Right atrium auricular region (tissue), 2 donors: ENCODE results near the gene WNK1. TPM values are rescaled to one million over a fixed set of nuclear protein-coding genes. Genes with fewer than 3 reads are reported as not detected.

Experiments
- DNase-seq: peaks from one replicate; pipeline ENCODE4 v3.0.0-alpha.2; 2019; ENCODE audit warnings: low spot score
- H3K27ac ChIP-seq, 2 donors: fragments of 200-600 bp; sonication (generic); 1 replicate in 1 of 2; 2 replicates in 1 of 2; pipeline ENCODE4 v1.5.1; 2016 to 2019
- H3K27me3 ChIP-seq, 2 donors: fragments of 200-600 bp; sonication (generic); one replicate each; pipeline versions ENCODE4 v1.5.1 to v1.6.0; 2017 to 2019
- H3K36me3 ChIP-seq: fragments of 200-600 bp; sonication (generic); one replicate; pipeline ENCODE4 v1.5.1; 2016
- H3K4me1 ChIP-seq, 2 donors: fragments of 200-600 bp; sonication (generic); one replicate each; pipeline versions ENCODE4 v1.5.1 to v1.6.0; 2017 to 2019
- H3K4me3 ChIP-seq, 2 donors: fragments of 200-600 bp; sonication (generic); 1 replicate in 1 of 2; 2 replicates in 1 of 2; pipeline ENCODE4 v1.5.1; 2017 to 2019; ENCODE audit warnings: mild to moderate bottlenecking in 1 of 2, moderate library complexity in 1 of 2
- H3K9me3 ChIP-seq, 2 donors: fragments of 200-600 bp; sonication (generic); one replicate each; pipeline ENCODE4 v1.5.1; 2019
- CTCF ChIP-seq, 2 donors: fragments of 200-600 bp; sonication (generic); IDR thresholded peaks; one replicate each; pipeline ENCODE4 v1.5.1; 2019; ENCODE audit warnings: antibody characterized with exemption in 2 of 2
- total RNA-seq, 2 donors: library from RNA; depleted of rRNA; stranded (reverse); fragments of >200 nt; gene quantifications; one replicate each; pipeline ENCODE4 v1.1.0, GENCODE V29; 2016

Gene WNK1
- total RNA-seq, 2 donors from 2014 or later, result 195 to 215 TPM

DNA sequence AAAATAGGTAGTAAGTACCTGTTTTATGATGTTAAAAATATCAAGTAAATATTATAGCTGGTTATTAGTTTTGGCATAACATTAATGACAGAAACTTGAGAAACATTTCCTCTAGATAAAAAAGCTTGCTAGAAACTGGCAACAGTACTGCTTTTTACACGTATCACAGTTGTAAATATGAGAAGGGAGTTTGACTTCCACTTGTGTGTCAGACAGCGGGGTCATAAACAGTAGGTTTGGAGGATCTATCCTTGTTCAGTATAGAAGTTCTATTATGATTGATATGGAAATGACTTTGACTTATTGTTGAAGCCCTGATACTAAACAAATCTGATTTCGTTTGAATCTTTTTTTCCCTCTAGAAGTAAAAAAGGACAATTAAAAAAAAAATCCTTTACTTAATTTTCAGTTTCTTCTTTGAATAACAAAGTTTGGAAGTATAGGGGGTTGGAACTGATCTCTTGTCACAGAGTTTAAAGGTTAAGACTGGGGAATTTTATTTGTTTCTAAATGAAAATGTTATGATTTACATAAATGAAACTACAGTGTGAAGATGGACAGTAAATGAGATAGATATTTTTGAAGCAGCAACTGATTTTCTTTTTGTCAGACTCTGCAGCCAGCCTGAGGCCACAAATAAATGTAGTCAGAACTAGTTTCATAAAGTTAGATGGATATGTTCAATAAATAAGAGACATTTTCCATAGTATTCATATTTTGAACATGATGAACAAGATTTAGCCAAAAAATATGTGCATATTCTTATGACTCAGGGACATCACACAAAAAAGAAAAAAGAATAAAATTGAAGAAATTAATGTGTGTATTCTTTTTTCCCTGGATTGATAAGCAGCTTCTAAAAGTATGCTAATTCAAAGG is 50.1 kb downstream of the WNK1 start:
- no peak for DNase-seq
- peaks cover 0 to 46% of the 10 kb centered on the region in 2 donors for H3K4me1 ChIP-seq

GRCh38 chr12:805022-805632 is 52.7 kb downstream of the WNK1 start:
- H3K4me1 ChIP-seq, result peaks cover 0 to 54% of the 10 kb centered on the region in 2 donors
- no peak overlapping the region for H3K4me3 ChIP-seq
- H3K27me3 ChIP-seq, result no peaks in the 10 kb centered on the region
- no peak for TF ChIP-seq CTCF (IDR thresholded peaks at IDR 0.05)
- H3K27ac ChIP-seq, result peak overlapping the region; percentile 29 to 80
- H3K36me3 ChIP-seq, result no peaks in the 10 kb centered on the region
- no peaks in the 10 kb centered on the region for H3K9me3 ChIP-seq
- DNase-seq, result no peak

More for the DNA sequence above, 50.1 kb downstream of the WNK1 start:
- Histone ChIP-seq H3K4me3 (no peak overlapping the region), H3K36me3 (no peaks in the 10 kb centered on the region), H3K27ac (no peak overlapping the region), H3K27me3 (no peaks in the 10 kb centered on the region), H3K9me3 (no peaks in the 10 kb centered on the region)
- no peak for TF ChIP-seq CTCF (IDR thresholded peaks at IDR 0.05)

- Histone ChIP-seq H3K9me3 (no peaks in the 10 kb centered on the region), H3K4me1 (peaks cover 0 to 55% of the 10 kb centered on the region in 2 donors), H3K4me3 (no peak overlapping the region), H3K27ac (peak overlapping the region; percentile 45 to 80), H3K36me3 (no peaks in the 10 kb centered on the region), H3K27me3 (no peaks in the 10 kb centered on the region)
- TF ChIP-seq CTCF (IDR thresholded peaks at IDR 0.05), result no peak
- no peak for DNase-seq
These were observed 53.9 kb downstream of the WNK1 start for GRCh38 chr12:806200-806791.

DNA sequence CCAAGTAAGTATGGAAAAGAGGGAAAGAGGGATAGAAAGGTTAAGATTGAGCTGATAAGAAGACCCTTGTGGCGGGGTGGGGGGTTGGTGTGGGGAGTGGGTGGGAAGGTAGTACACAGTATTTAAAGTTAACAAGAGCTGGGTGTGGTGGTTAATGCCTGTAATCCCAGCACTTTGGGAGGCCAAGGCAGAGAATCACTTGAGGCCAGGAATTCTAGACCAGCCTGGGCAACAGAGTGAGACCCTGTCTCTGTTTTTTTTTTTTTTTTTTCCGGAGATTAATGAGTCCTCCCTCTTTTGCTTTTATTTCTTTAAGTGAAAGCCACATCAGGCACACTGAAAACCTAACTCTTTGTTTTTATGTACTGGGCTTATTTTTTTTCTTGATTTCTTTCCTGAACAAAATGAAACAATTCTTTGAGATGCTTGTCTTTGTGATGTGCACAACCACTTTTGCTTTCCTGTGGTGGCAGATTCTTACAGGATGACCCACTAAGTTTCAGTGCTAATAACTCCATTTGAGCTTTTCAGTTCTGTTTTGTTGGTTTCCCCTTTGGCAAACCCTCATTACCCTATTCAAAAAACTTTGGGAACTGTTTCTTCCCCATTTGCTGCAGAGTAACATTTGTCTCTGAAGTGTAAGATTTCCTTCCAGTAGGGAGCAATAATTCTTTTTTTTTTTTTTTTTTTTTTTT is 54.8 kb downstream of the WNK1 start:
- Histone ChIP-seq H3K27me3 (no peaks in the 10 kb centered on the region), H3K27ac (peak overlapping the region; percentile 45 to 80), H3K4me1 (peaks cover 0 to 56% of the 10 kb centered on the region in 2 donors), H3K36me3 (no peaks in the 10 kb centered on the region), H3K4me3 (no peak overlapping the region), H3K9me3 (no peaks in the 10 kb centered on the region)
- no peak for TF ChIP-seq CTCF (IDR thresholded peaks at IDR 0.05)
- DNase-seq, result no peak

GRCh38 chr12:810116-810515 is 57.7 kb downstream of the WNK1 start:
- H3K9me3 ChIP-seq, result no peaks in the 10 kb centered on the region
- H3K4me1 ChIP-seq, result peaks cover 0 to 50% of the 10 kb centered on the region in 2 donors
- peaks cover 4% of the 10 kb centered on the region for H3K36me3 ChIP-seq
- H3K27me3 ChIP-seq, result no peaks in the 10 kb centered on the region
- H3K27ac ChIP-seq, result no peak overlapping the region
- no peak for DNase-seq
- TF ChIP-seq CTCF (IDR thresholded peaks at IDR 0.05), result no peak
- H3K4me3 ChIP-seq, result no peak overlapping the region
